T1000 (cell line): ENCODE data around the gene KDM2A.
"Not testable (repeated sequence)": the region's sequence is repeated elsewhere in the genome, so short reads cannot be mapped to it uniquely, and the experiment has no call there.

Source experiments
- DNase-seq: peaks from one replicate; lab custom pipeline; 2025; ENCODE audit warnings: mixed read lengths; lab: John Stamatoyannopoulos, UW

KDM2A gene

DNA sequence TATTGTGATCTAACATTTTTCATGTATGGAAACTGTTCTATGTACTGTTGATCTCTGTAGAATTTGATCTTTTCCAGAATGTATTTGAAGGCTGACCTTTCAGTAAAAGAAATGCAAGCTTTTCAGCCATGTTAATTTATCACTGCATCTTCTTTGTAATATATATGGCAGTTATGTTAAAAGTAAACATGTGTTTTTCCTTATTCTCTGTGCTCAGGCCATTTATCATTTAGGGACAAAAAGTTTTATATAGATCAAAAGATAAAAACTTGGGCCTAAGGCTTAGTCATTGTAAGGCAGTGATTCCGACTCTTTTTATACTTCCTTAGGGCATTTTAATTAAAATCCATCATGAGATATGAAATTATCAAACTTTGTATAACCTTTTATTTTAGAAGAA, 48.7 kb downstream of the KDM2A start:
- DNase-seq, result no peak

- DNase-seq, result not testable (repeated sequence)
These were observed 49.8 kb downstream of the KDM2A start for GRCh38 chr11:67168911-67169310.

DNA sequence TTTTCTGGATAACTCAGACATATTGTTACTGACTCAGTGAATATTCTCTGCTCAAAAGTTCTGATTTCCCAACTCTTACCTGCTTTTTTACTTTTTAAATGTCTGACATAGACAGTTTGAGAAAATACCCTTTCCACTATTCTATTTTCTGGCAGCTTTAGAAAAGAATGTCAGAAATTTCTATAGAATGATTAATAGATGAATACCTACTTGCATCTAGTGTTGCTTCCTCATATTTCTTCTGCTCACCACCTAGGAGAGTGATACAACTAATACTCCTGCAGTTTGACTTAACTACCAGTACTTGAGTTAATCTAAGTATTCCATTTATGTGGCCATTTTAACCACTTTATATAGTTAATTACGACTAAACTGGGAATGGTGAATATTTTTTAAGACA, 55.2 kb downstream of the KDM2A start:
- DNase-seq, result no peak

GRCh38 chr11:67177399-67178281, 58.6 kb downstream of the KDM2A start:
- no peak for DNase-seq

DNA sequence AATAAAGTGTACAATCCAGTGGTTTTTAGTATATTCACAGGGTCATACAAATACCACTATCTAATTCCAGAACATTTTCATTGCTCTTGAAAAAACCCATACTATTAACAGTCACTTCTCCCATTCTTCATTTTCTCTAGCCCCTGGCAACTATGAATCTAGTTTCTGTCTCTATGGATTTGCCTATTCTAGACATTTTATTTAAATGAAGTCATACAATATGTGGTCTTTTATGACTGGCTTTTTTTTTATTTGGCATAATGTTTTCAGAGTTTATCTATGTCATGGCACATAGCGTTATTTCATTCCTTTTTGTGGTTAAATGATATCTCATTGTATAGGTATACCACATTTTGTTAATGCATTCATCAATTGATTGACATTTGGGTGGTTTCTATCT, 59.4 kb downstream of the KDM2A start:
- no peak for DNase-seq

GRCh38 chr11:67178878-67179277, 59.8 kb downstream of the KDM2A start:
- no peak for DNase-seq

- DNase-seq, result no peak
These were observed 60.9 kb downstream of the KDM2A start for GRCh38 chr11:67179892-67180490.

GRCh38 chr11:67194096-67194495, 75.0 kb downstream of the KDM2A start:
- DNase-seq, result no peak

DNA sequence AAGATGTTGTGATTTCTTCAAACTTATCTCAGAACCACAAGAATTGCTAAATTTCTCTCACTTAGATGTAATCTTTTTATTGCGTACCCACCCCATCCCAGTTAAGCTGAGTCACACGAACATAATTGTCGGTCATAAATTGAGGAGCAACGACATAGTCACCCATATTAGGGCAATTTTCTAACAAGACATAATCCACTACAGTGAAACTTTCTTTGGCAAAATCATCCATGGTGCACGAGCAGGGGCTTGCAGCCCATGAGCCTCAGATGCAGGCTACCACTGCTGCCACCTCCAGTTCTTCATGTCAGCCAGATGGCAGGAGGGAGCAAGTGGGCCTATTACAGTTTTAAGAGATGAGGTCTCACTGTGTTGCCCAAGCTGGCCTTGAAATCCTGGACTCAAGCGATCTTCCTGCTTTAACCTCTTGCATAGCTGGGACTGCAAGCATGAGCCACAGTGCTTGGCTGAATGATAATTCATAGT, 77.0 kb downstream of the KDM2A start:
- no peak for DNase-seq

DNA sequence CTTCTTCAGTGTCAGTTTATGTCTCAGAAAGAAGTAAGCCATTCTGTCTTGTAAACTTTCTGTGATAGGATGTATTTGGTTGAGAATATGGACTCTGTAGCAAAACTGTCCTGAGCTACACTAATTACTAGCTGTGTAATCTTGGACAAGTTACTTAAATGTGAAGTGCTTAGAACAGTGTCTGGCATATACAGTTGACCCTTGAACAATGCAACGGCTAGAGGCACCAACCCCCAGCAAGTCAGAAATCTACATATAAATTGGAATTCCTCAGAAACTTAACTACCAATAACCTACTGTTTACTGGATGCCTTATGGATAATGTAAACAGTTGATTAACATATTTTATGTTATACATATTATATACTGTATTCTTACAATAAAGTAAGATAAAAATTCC, 78.5 kb downstream of the KDM2A start:
- no peak for DNase-seq

GRCh38 chr11:67198781-67199180, 79.7 kb downstream of the KDM2A start:
- not testable (repeated sequence) for DNase-seq

DNA sequence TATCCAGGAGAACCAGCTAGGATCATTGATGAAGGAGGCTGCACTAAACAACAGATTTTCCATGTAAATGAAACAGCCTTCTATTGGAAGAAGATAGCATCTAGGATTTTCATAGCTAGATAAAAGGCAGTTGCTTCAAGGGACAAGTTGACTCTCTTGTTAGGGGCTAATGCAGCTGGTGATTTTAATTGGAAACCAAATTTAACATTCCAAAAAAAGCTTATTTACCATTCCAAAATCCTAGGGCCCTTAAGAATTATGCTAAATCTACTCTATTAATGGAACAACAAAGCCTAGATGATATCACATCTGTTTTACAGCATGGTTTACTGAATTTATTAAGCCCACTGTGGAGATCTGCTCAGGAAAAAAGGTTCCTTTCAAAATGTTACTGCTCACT, 80.7 kb downstream of the KDM2A start:
- no peak for DNase-seq

- DNase-seq, result no peak
These were observed 83.0 kb downstream of the KDM2A start for GRCh38 chr11:67202028-67202427.

- no peak for DNase-seq
These were observed 85.8 kb downstream of the KDM2A start for GRCh38 chr11:67204822-67205221.

GRCh38 chr11:67209222-67209621, 90.2 kb downstream of the KDM2A start:
- DNase-seq, result not testable (repeated sequence)

- no peak for DNase-seq
These were observed 92.8 kb downstream of the KDM2A start for GRCh38 chr11:67211656-67212436.

GRCh38 chr11:67213178-67213621, 94.1 kb downstream of the KDM2A start:
- DNase-seq, result no peak

GRCh38 chr11:67227726-67228125, 108.7 kb downstream of the KDM2A start:
- DNase-seq, result no peak

DNA sequence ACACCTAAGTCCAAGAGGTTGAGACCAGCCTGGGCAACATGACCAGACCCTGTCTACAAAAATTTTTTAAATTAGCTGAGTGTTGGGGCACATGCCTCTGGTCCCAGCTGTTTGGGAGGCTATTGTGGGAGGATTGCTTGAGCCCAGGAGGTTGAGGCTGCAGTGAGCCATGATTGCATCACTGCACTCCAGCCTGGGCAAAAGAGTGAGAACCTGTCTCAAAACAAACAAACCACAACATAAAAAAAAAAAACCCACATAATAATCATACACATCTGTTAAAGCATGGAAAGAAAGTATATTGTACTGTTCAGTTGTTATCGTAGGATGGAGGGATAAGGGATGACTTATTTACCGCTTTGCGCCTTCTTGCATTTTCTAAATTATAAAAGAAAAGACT, 111.3 kb downstream of the KDM2A start:
- DNase-seq, result no peak

DNA sequence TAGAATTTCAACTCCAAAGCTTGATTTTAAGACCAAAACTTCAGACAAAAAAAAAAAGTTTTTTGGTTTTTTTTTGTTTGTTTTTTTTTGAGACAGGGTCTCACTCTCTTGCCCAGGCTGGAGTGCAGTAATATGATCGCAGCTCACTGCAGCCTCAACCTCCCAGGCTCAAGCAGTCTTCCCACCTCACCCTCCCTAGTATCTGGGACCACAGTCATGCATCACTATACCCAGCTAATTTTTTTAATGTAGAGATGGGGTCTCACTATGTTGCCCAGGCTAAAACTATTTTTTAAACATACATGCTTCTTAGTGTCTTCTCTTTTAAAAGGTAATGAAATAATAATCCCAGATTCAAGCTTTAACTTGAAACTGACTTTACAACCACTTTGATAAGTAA, 111.8 kb downstream of the KDM2A start:
- DNase-seq, result no peak

DNA sequence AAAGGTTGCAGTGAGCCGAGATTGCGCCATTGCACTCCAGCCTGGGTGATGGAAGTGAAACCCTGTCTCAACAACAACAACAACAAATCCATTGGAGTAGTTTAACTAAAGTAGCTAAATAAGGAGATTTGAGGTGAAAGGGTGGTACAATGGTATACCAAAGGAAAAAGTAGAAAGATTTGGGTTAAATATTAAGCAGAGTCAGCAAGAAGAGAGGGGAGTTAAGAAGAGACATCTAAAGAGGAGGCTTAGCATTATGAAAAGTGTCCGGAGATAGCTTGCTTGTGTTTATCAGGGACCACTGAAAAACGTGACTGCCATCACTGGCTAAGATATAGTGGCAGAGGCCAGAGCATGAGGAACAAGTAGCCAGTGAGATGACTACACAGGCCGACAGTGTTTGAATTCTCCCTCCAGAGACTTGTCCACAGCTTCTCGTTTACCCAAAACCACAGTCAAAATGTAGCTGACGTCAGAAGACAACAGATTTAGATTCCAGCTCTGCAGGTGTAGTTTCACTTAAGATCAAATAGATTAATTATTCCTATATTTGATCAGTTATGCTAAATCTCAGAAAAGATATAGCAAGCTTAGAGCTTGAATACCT, 114.6 kb downstream of the KDM2A start:
- DNase-seq, result no peak

DNA sequence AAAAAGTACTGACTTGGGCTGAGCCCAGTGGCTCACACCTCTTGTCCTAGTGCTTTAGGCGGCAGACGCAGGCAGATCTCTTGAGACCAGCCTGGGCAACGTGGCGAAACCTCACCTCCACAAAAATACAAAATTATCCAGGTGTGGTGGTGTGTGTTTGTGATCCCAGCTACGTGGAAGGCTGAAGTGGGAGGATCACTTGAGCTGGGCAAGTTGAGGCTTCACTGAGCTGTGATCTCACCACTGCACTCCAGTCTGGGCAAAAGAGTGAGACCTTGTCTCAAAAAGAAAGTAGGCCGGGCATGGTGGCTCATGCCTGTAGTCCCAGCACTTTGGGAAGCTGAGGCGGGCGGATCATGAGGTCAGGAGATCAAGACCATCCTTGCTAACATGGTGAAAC, 115.5 kb downstream of the KDM2A start:
- DNase-seq, result not testable (repeated sequence)
